ENCODE data around the gene GNAQ.

GRCh38 chr9:77802064-77802463 is 229.5 kb downstream of the GNAQ start:
- TF ChIP-seq CTCF (IDR thresholded peaks at IDR 0.05) (no peak), POLR2A (IDR thresholded peaks at IDR 0.05) (no peak)

Data from testis (tissue), 2 donors.